ENCODE data around the gene FBXO34.

GRCh38 chr14:55313480-55313879 is 42.3 kb downstream of the FBXO34 start:
- TF ChIP-seq CTCF (conservative IDR thresholded peaks at IDR 0.05; ENCODE audit: low read length), result no peak
- no peak for TF ChIP-seq EZH2phosphoT487 (IDR thresholded peaks at IDR 0.05; ENCODE audit: borderline replicate concordance)
